Germinal center (tissue), 1 donor: ENCODE results near the gene MPZL3.
A peak's percentile ranks its signal among the peaks of the same experiment; 100 is the strongest.

ENCODE experiments used
- DNase-seq: peaks from one replicate; pipeline ENCODE4 v3.0.0; 2012; ENCODE audit warnings: mixed read lengths, low spot score

Gene MPZL3

GRCh38 chr11:118251858-118252652 is at the start of gene MPZL3:
TSS of gene MPZL3 (minus strand) at chr11:118252365. CDS start at chr11:118252294, 71 bp downstream.
- DNase-seq = peak; percentile 81

GRCh38 chr11:118301600-118302195 is 49.5 kb upstream of the MPZL3 start:
- no peak for DNase-seq

GRCh38 chr11:118295815-118296454 is 43.8 kb upstream of the MPZL3 start:
- no peak for DNase-seq

- DNase-seq = peak; percentile 19
These were observed 43.0 kb upstream of the MPZL3 start for GRCh38 chr11:118295199-118295598.

GRCh38 chr11:118294053-118294452 is 41.9 kb upstream of the MPZL3 start:
- no peak for DNase-seq

GRCh38 chr11:118291477-118292135 is 39.4 kb upstream of the MPZL3 start:
- DNase-seq = no peak

- no peak for DNase-seq
These were observed 38.8 kb upstream of the MPZL3 start for GRCh38 chr11:118290923-118291322.

GRCh38 chr11:118289401-118289800 is 37.2 kb upstream of the MPZL3 start:
- no peak for DNase-seq

- no peak for DNase-seq
These were observed 34.8 kb upstream of the MPZL3 start for GRCh38 chr11:118287006-118287405.

GRCh38 chr11:118286545-118286944 is 34.4 kb upstream of the MPZL3 start:
- no peak for DNase-seq

GRCh38 chr11:118283756-118284350 is 31.7 kb upstream of the MPZL3 start:
- no peak for DNase-seq

- no peak for DNase-seq
These were observed 31.0 kb upstream of the MPZL3 start for GRCh38 chr11:118283037-118283636.

GRCh38 chr11:118282606-118283005 is 30.4 kb upstream of the MPZL3 start:
- no peak for DNase-seq

GRCh38 chr11:118281284-118281683 is 29.1 kb upstream of the MPZL3 start:
- no peak for DNase-seq

GRCh38 chr11:118277312-118277711 is 25.1 kb upstream of the MPZL3 start:
- DNase-seq = no peak

GRCh38 chr11:118276422-118276821 is 24.3 kb upstream of the MPZL3 start:
- no peak for DNase-seq

GRCh38 chr11:118275176-118275575 is 23.0 kb upstream of the MPZL3 start:
- no peak for DNase-seq

GRCh38 chr11:118274186-118274585 is 22.0 kb upstream of the MPZL3 start:
- no peak for DNase-seq

GRCh38 chr11:118272001-118272400 is 19.8 kb upstream of the MPZL3 start:
- no peak for DNase-seq

GRCh38 chr11:118267486-118267885 is 15.3 kb upstream of the MPZL3 start:
- DNase-seq = no peak

- DNase-seq = no peak
These were observed 13.8 kb upstream of the MPZL3 start for GRCh38 chr11:118265954-118266353.
